Measurements from ENCODE around the gene NRGN. TPM values are rescaled to one million over a fixed set of nuclear protein-coding genes. Genes with fewer than 3 reads are reported as not detected.

The NRGN gene
- total and polyA plus RNA-seq, 8 donors, result 0.37 to 5.5 (median 2.0) TPM; not detected in 4

GRCh38 chr11:124760205-124760652, 20.5 kb downstream of the NRGN start:
- Histone ChIP-seq H3K4me3 (peak overlapping the region; percentile 40 to 78 (median 57)), H3K27me3 (peaks cover 4 to 74% (median 42%) of the 10 kb centered on the region in 3 donors), H3K9me3 (no peaks in the 10 kb centered on the region), H3K27ac (peak overlapping the region; percentile 39 to 83 (median 79)), H3K4me1 (peaks cover 42 to 63% (median 62%) of the 10 kb centered on the region in 4 donors), H3K36me3 (peaks cover 0 to 10% (median 0%) of the 10 kb centered on the region in 4 donors)
- TF ChIP-seq CTCF (IDR thresholded peaks at IDR 0.05) (no peak), POLR2AphosphoS5 (IDR thresholded peaks at IDR 0.05) (no peak), POLR2A (IDR thresholded peaks at IDR 0.05) (no peak), EP300 (IDR thresholded peaks at IDR 0.05) (no peak)
- 26 to 56% (median 39%) methylated on average over 18 to 25 of the region's 25 CpGs for WGBS, 5 donors
- intact Hi-C loops (cut with DNase I; ENCODE audit: low total_unique reads), result loop anchor here (5.0 kb wide), 1 partner anchor 88 kb away; the partner anchor contains the start of genes SIAE and SPA17
- DNase-seq, result peak in 1 of 2 donors; percentile 42

- no peak for DNase-seq
- TF ChIP-seq POLR2AphosphoS5 (IDR thresholded peaks at IDR 0.05) (no peak), EP300 (IDR thresholded peaks at IDR 0.05) (no peak), POLR2A (IDR thresholded peaks at IDR 0.05) (no peak), CTCF (IDR thresholded peaks at IDR 0.05) (no peak)
- 66 to 75% (median 74%) methylated on average over 3 of the region's 3 CpGs for WGBS, 5 donors
- Histone ChIP-seq H3K27ac (peak overlapping the region; percentile 5 to 83 (median 79)), H3K36me3 (peaks cover 0 to 16% (median 2%) of the 10 kb centered on the region in 4 donors), H3K4me1 (peaks cover 42 to 63% (median 62%) of the 10 kb centered on the region in 4 donors), H3K27me3 (peaks cover 4 to 73% (median 42%) of the 10 kb centered on the region in 3 donors), H3K4me3 (peak overlapping the region; percentile 40 to 78 (median 57)), H3K9me3 (no peaks in the 10 kb centered on the region)
- intact Hi-C loops (cut with DNase I; ENCODE audit: low total_unique reads), result loop anchor here (5.0 kb wide), 1 partner anchor 89 kb away; the partner anchor contains the start of genes SIAE and SPA17
Measured at GRCh38 chr11:124760806-124761205, 21.1 kb downstream of the NRGN start.

GRCh38 chr11:124761301-124762104, 21.8 kb downstream of the NRGN start:
- peak in 1 of 2 donors; percentile 36 for DNase-seq
- H3K9me3 ChIP-seq, result no peaks in the 10 kb centered on the region
- H3K4me1 ChIP-seq, result peaks cover 42 to 63% (median 62%) of the 10 kb centered on the region in 4 donors
- peak overlapping the region; percentile 77 to 85 (median 81) for H3K27ac ChIP-seq
- H3K27me3 ChIP-seq, result peaks cover 4 to 66% (median 42%) of the 10 kb centered on the region in 3 donors
- intact Hi-C loops (cut with DNase I; ENCODE audit: low total_unique reads), result loop anchor here (5.0 kb wide), 1 partner anchor 89 kb away; the partner anchor contains the start of genes SIAE and SPA17
- WGBS, 5 donors, result 18 to 34% (median 25%) methylated on average over 14 to 25 of the region's 25 CpGs
- H3K36me3 ChIP-seq, result peaks cover 0 to 20% (median 5%) of the 10 kb centered on the region in 4 donors
- H3K4me3 ChIP-seq, result peak overlapping the region; percentile 40 to 78 (median 57)
- TF ChIP-seq EP300 (IDR thresholded peaks at IDR 0.05) (no peak), POLR2AphosphoS5 (IDR thresholded peaks at IDR 0.05) (no peak), POLR2A (IDR thresholded peaks at IDR 0.05) (no peak), CTCF (IDR thresholded peaks at IDR 0.05) (no peak)

GRCh38 chr11:124762105-124762623, 22.4 kb downstream of the NRGN start, which contains the start of gene ESAM:
ESAM (minus strand) TSS chr11:124762290; CDS start chr11:124762154, 136 bp downstream.
- Histone ChIP-seq H3K27me3 (peaks cover 4 to 59% (median 42%) of the 10 kb centered on the region in 3 donors), H3K9me3 (no peaks in the 10 kb centered on the region), H3K36me3 (peaks cover 5 to 27% (median 11%) of the 10 kb centered on the region in 4 donors), H3K4me1 (peaks cover 42 to 63% (median 62%) of the 10 kb centered on the region in 4 donors), H3K4me3 (peak within 1 kb of the TSS; percentile 40 to 78 (median 57)), H3K27ac (peak within 1 kb of the TSS; percentile 77 to 85 (median 81))
- peak; percentile 76 to 81 for DNase-seq
- WGBS, 5 donors, result 0 to 2% (median 1%) methylated on average over 29 to 55 of the region's 55 CpGs
- intact Hi-C loops (cut with DNase I; ENCODE audit: low total_unique reads), result loop anchor here (5.0 kb wide), 1 partner anchor 90 kb away; the partner anchor contains the start of genes SIAE and SPA17
- peak; percentile 8 to 89 (median 88) for TF ChIP-seq POLR2AphosphoS5 (IDR thresholded peaks at IDR 0.05)
- TF ChIP-seq POLR2A (IDR thresholded peaks at IDR 0.05), result no peak

All from stomach (tissue), 9 donors.